OCI-LY3 (cell line): Measurements from ENCODE around the gene LHFPL3.

ENCODE experiments used
- H2AFZ ChIP-seq: fragments of 200-600, 300-600 bp; shearing (Covaris generic); 2 replicates; pipeline ENCODE4 v1.6.0; 2014; ENCODE audit warnings: antibody characterized with exemption, low read depth, low read length
- H3K27ac ChIP-seq: fragments of 200-600, 300-600 bp; sonication (generic); 2 replicates; pipeline ENCODE4 v1.5.1; 2014; ENCODE audit warnings: mild to moderate bottlenecking, low read length, moderate library complexity, mixed read lengths
- H3K27me3 ChIP-seq: fragments of 200-600, 300-600 bp; sonication (generic); 2 replicates; pipeline ENCODE4 v1.6.1; 2014; ENCODE audit warnings: low read depth, low read length, mixed read lengths
- H3K36me3 ChIP-seq: fragments of 200-600, 300-600 bp; sonication (generic); replicated peaks from 2 replicates; pipeline ENCODE3; 2014; ENCODE audit warnings: low read depth, low read length, mixed read lengths
- H3K4me1 ChIP-seq: fragments of 300-600, 200-600 bp; sonication (generic); 2 replicates; pipeline ENCODE4 v1.6.1; 2014; ENCODE audit warnings: low read length, mixed read lengths
- H3K4me2 ChIP-seq: fragments of 200-600, 300-600 bp; sonication (generic); 2 replicates; pipeline ENCODE4 v1.6.1; 2014; ENCODE audit warnings: low read length, mixed read lengths
- H3K4me3 ChIP-seq: fragments of 300-600, 200-600 bp; sonication (generic); 2 replicates; pipeline ENCODE4 v1.5.1; 2014; ENCODE audit warnings: antibody characterized with exemption, mild to moderate bottlenecking, low read length, moderate library complexity
- H3K79me2 ChIP-seq: fragments of 300-600, 200-600 bp; shearing (Covaris generic); 2 replicates; pipeline ENCODE4 v1.6.1; 2014; ENCODE audit warnings: mild to moderate bottlenecking, low read length, mixed read lengths
- H3K9ac ChIP-seq: fragments of 300-600, 200-600 bp; shearing (Covaris generic); 2 replicates; pipeline ENCODE4 v1.6.0; 2014; ENCODE audit warnings: mild to moderate bottlenecking, low read length, moderate library complexity
- H3K9me3 ChIP-seq: fragments of 200-600, 300-600 bp; shearing (Covaris generic); 2 replicates; pipeline ENCODE4 v1.6.1; 2014; ENCODE audit warnings: low read length, mixed read lengths; ENCODE audit not compliant: insufficient read depth
- H4K20me1 ChIP-seq: fragments of 200-600, 300-600 bp; sonication (generic); 2 replicates; pipeline ENCODE4 v1.6.1; 2016; ENCODE audit warnings: low read length, mixed read lengths; ENCODE audit not compliant: insufficient read depth
- CTCF ChIP-seq: fragments of 200-600, 300-600 bp; sonication (generic); IDR thresholded peaks from 2 replicates; pipeline ENCODE4 v1.5.1; 2014; ENCODE audit warnings: antibody characterized with exemption, low read length, low read depth
- EZH2phosphoT487 ChIP-seq: fragments of 200-600 bp; shearing (Covaris generic); IDR thresholded peaks from 2 replicates; pipeline ENCODE4 v1.6.1; 2018; ENCODE audit warnings: antibody characterized with exemption, mixed run types, low read depth

LHFPL3 gene

DNA sequence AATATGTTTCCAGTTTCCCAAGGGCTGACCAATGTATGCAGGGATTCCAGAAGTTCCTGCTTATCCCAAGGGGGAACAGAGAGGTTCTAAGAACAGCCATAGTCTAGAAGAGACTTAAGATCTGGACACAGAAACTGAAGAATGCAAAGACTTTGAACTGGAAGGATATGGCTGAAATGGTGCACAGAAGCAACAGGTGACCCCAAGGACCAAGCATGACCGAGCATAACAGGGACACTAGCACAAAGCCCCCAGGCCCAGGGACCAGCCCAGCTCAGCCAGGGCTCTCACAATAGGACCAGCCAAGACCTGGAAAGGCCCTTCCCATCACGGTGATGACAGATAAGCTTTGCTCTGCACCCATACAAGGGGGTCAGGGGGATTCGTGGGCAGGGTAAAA, 472.6 kb downstream of the LHFPL3 start:
- Histone ChIP-seq H3K27ac (no peak overlapping the region), H3K79me2 (no peaks in the 10 kb centered on the region), H3K9me3 (no peaks in the 10 kb centered on the region), H3K4me1 (peaks cover under 1% of the 10 kb centered on the region), H3K9ac (no peak overlapping the region), H2AFZ (no peak overlapping the region), H3K36me3 (no peaks in the 10 kb centered on the region), H3K4me3 (no peak overlapping the region), H4K20me1 (no peaks in the 10 kb centered on the region), H3K27me3 (no peaks in the 10 kb centered on the region), H3K4me2 (no peak overlapping the region)
- no peak for TF ChIP-seq CTCF
- TF ChIP-seq EZH2phosphoT487, result no peak

- TF ChIP-seq EZH2phosphoT487 (no peak), CTCF (no peak)
Observed at GRCh38 chr7:104803931-104804330, 475.5 kb downstream of the LHFPL3 start.

GRCh38 chr7:104804696-104805095, 476.3 kb downstream of the LHFPL3 start:
- Histone ChIP-seq H3K36me3 (no peaks in the 10 kb centered on the region), H2AFZ (no peak overlapping the region), H3K27ac (no peak overlapping the region), H4K20me1 (no peaks in the 10 kb centered on the region), H3K27me3 (no peaks in the 10 kb centered on the region), H3K4me3 (no peak overlapping the region), H3K4me2 (no peak overlapping the region), H3K9ac (no peak overlapping the region), H3K9me3 (no peaks in the 10 kb centered on the region), H3K4me1 (peaks cover 20% of the 10 kb centered on the region), H3K79me2 (no peaks in the 10 kb centered on the region)
- TF ChIP-seq CTCF, result no peak
- no peak for TF ChIP-seq EZH2phosphoT487

More at GRCh38 chr7:104803931-104804330, 475.5 kb downstream of the LHFPL3 start:
- no peak overlapping the region for H3K9ac ChIP-seq
- no peaks in the 10 kb centered on the region for H3K36me3 ChIP-seq
- H3K27me3 ChIP-seq, result no peaks in the 10 kb centered on the region
- H3K79me2 ChIP-seq, result no peaks in the 10 kb centered on the region
- H3K4me3 ChIP-seq, result no peak overlapping the region
- no peak overlapping the region for H2AFZ ChIP-seq
- H3K27ac ChIP-seq, result no peak overlapping the region
- H3K9me3 ChIP-seq, result no peaks in the 10 kb centered on the region
- H4K20me1 ChIP-seq, result no peaks in the 10 kb centered on the region
- peaks cover 18% of the 10 kb centered on the region for H3K4me1 ChIP-seq
- H3K4me2 ChIP-seq, result no peak overlapping the region

GRCh38 chr7:104805449-104806317, 477.3 kb downstream of the LHFPL3 start:
- Histone ChIP-seq H3K4me1 (peaks cover 24% of the 10 kb centered on the region), H4K20me1 (no peaks in the 10 kb centered on the region), H3K4me2 (no peak overlapping the region), H3K9ac (no peak overlapping the region), H3K79me2 (no peaks in the 10 kb centered on the region), H3K4me3 (no peak overlapping the region), H2AFZ (no peak overlapping the region), H3K27me3 (no peaks in the 10 kb centered on the region), H3K27ac (no peak overlapping the region), H3K36me3 (no peaks in the 10 kb centered on the region), H3K9me3 (no peaks in the 10 kb centered on the region)
- TF ChIP-seq EZH2phosphoT487, result no peak
- TF ChIP-seq CTCF, result no peak
